Fibroblast of lung (primary cell): Measurements from ENCODE around the gene SCG3.

ENCODE experiments used
- CTCF ChIP-seq, 2 donors: IDR thresholded peaks in 1 of 2; conservative IDR thresholded peaks in 1 of 2; 1 replicate in 1 of 2; 2 replicates in 1 of 2; pipeline ENCODE4 v1.5.1; 2011 to 2012; ENCODE audit warnings: low read length in 2 of 2, control low read depth in 1 of 2, inconsistent platforms in 1 of 2, low read depth in 1 of 2, mild to moderate bottlenecking in 1 of 2
- EZH2 ChIP-seq: IDR thresholded peaks from 2 replicates; pipeline ENCODE4 v1.5.1; 2012; ENCODE audit warnings: low read length, control low read depth, mild to moderate bottlenecking; ENCODE audit errors: missing control alignments

GRCh38 chr15:51692154-51692553 is 10.9 kb downstream of the SCG3 start:
- TF ChIP-seq CTCF (conservative IDR thresholded peaks at IDR 0.05 in 1 of 2, IDR thresholded peaks at IDR 0.05 in 1 of 2; ENCODE audit: low read depth in 1 of 2, low read length in 2 of 2) (no peak), EZH2 (no peak)
